ENCODE data around the gene RAPGEF1.

GRCh38 chr9:131776473-131776872 lies 36.6 kb upstream of the RAPGEF1 start:
- TF ChIP-seq, protein P1, sequence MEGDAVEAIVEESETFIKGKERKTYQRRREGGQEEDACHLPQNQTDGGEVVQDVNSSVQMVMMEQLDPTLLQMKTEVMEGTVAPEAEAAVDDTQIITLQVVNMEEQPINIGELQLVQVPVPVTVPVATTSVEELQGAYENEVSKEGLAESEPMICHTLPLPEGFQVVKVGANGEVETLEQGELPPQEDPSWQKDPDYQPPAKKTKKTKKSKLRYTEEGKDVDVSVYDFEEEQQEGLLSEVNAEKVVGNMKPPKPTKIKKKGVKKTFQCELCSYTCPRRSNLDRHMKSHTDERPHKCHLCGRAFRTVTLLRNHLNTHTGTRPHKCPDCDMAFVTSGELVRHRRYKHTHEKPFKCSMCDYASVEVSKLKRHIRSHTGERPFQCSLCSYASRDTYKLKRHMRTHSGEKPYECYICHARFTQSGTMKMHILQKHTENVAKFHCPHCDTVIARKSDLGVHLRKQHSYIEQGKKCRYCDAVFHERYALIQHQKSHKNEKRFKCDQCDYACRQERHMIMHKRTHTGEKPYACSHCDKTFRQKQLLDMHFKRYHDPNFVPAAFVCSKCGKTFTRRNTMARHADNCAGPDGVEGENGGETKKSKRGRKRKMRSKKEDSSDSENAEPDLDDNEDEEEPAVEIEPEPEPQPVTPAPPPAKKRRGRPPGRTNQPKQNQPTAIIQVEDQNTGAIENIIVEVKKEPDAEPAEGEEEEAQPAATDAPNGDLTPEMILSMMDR (conservative IDR thresholded peaks at IDR 0.05; ENCODE audit: low read depth, low read length): no peak
- no peak for TF ChIP-seq EZH2 (IDR thresholded peaks at IDR 0.05; ENCODE audit: borderline replicate concordance, low read depth, low read length, poor library complexity, severe bottlenecking)

All from A673 (cell line).